HEK293 (cell line): ENCODE results near the gene SPA17.

Experiments used
- CTCF ChIA-PET: fragments of 350-600 bp; formaldehyde crosslinking; extraction: SDS; loops from one replicate; lab custom pipeline; 2021; ENCODE audit warnings: antibody characterized with exemption; lab: Yijun Ruan, JAX
- POLR2A ChIA-PET: fragments of 300-600 bp; formaldehyde crosslinking; extraction: SDS; loops from one replicate; lab custom pipeline; 2020; ENCODE audit warnings: antibody characterized with exemption, inconsistent platforms; lab: Yijun Ruan, JAX
- H3K27ac ChIP-seq: fragments of 200-500 bp; sonication (Bioruptor generic); 2 replicates; pipeline ENCODE4 v1.5.1; 2014; ENCODE audit warnings: low read depth, low read length, control low read depth, inconsistent platforms; ENCODE audit errors: extremely low read depth
- H3K36me3 ChIP-seq, 2 experiments: fragments of 200-500 bp in 1 of 2; sonication (Bioruptor generic) in 1 of 2; 1 replicate in 1 of 2; 2 replicates in 1 of 2; pipeline ENCODE4 v1.5.1; 2014 to 2017; ENCODE audit warnings: inconsistent platforms in 2 of 2, low read length in 2 of 2; ENCODE audit not compliant: control insufficient read depth in 2 of 2, insufficient read depth in 1 of 2
- H3K4me1 ChIP-seq: fragments of 200-500 bp; sonication (Bioruptor generic); 2 replicates; pipeline ENCODE4 v1.5.1; 2014; ENCODE audit warnings: mild to moderate bottlenecking, low read length, inconsistent platforms; ENCODE audit not compliant: control insufficient read depth, insufficient read depth
- H3K4me3 ChIP-seq: 2 replicates; pipeline ENCODE4 v1.5.1; 2011; ENCODE audit warnings: low read depth, mild to moderate bottlenecking, control low read depth, low read length, moderate library complexity
- H3K9me3 ChIP-seq: fragments of 200-500 bp; sonication (Bioruptor generic); 2 replicates; pipeline ENCODE4 v1.5.1; 2014; ENCODE audit warnings: low read depth, low read length, inconsistent platforms; ENCODE audit not compliant: control insufficient read depth, insufficient read depth
- EGR2 ChIP-seq: fragments of 450-650 bp; formaldehyde crosslinking; IDR thresholded peaks from 2 replicates; pipeline ENCODE4 v1.5.1; 2016; ENCODE audit warnings: low read depth, missing biosample characterization, missing genetic modification characterization
- FEZF1 ChIP-seq: fragments of 450-650 bp; formaldehyde crosslinking; IDR thresholded peaks from 2 replicates; pipeline ENCODE4 v1.5.1; 2016; ENCODE audit warnings: missing biosample characterization, missing genetic modification characterization
- GLI2 ChIP-seq: fragments of 450-650 bp; formaldehyde crosslinking; IDR thresholded peaks from 2 replicates; pipeline ENCODE4; 2017; ENCODE audit warnings: missing biosample characterization, missing genetic modification characterization, low read depth, borderline replicate concordance
- GLIS1 ChIP-seq: fragments of 450-650 bp; formaldehyde crosslinking; IDR thresholded peaks from 2 replicates; pipeline ENCODE4 v1.5.1; 2016; ENCODE audit warnings: missing biosample characterization, missing genetic modification characterization
- SP3 ChIP-seq: fragments of 450-650 bp; formaldehyde crosslinking; IDR thresholded peaks from 2 replicates; pipeline ENCODE4 v1.5.1; 2016; ENCODE audit warnings: missing biosample characterization, missing genetic modification characterization
- ZBTB7A ChIP-seq: fragments of 450-650 bp; formaldehyde crosslinking; IDR thresholded peaks from 2 replicates; pipeline ENCODE4 v1.5.1; 2016; ENCODE audit warnings: low read depth, missing biosample characterization, missing genetic modification characterization
- ZBTB8A ChIP-seq: fragments of 450-650 bp; formaldehyde crosslinking; IDR thresholded peaks from 2 replicates; pipeline ENCODE4 v1.5.1; 2016; ENCODE audit warnings: missing biosample characterization, missing genetic modification characterization
- ZNF133 ChIP-seq: fragments of 450-650 bp; formaldehyde crosslinking; IDR thresholded peaks from 2 replicates; pipeline ENCODE4 v1.5.1; 2016; ENCODE audit warnings: missing biosample characterization, missing genetic modification characterization
- ZNF146 ChIP-seq: fragments of 450-650 bp; formaldehyde crosslinking; IDR thresholded peaks from 2 replicates; pipeline ENCODE4 v1.5.1; 2016; ENCODE audit warnings: missing biosample characterization, missing genetic modification characterization
- ZNF155 ChIP-seq: fragments of 450-650 bp; formaldehyde crosslinking; IDR thresholded peaks from 2 replicates; pipeline ENCODE4 v1.5.1; 2016; ENCODE audit warnings: missing biosample characterization, missing genetic modification characterization
- ZNF2 ChIP-seq: fragments of 450-650 bp; formaldehyde crosslinking; IDR thresholded peaks from 2 replicates; pipeline ENCODE4 v1.5.1; 2016; ENCODE audit warnings: missing biosample characterization, missing genetic modification characterization
- ZNF221 ChIP-seq: fragments of 450-650 bp; formaldehyde crosslinking; IDR thresholded peaks from 2 replicates; pipeline ENCODE4 v1.5.1; 2017; ENCODE audit warnings: missing biosample characterization, missing genetic modification characterization, borderline replicate concordance
- ZNF223 ChIP-seq: fragments of 450-650 bp; formaldehyde crosslinking; IDR thresholded peaks from 2 replicates; pipeline ENCODE4 v1.5.1; 2016; ENCODE audit warnings: missing biosample characterization, missing genetic modification characterization
- ZNF239 ChIP-seq: fragments of 450-650 bp; formaldehyde crosslinking; IDR thresholded peaks from 2 replicates; pipeline ENCODE4 v1.5.1; 2016; ENCODE audit warnings: missing biosample characterization, missing genetic modification characterization
- ZNF292 ChIP-seq: fragments of 450-650 bp; formaldehyde crosslinking; IDR thresholded peaks from 2 replicates; pipeline ENCODE4 v1.5.1; 2016; ENCODE audit warnings: low read depth, missing biosample characterization, missing genetic modification characterization, borderline replicate concordance
- ZNF341 ChIP-seq: fragments of 450-650 bp; formaldehyde crosslinking; IDR thresholded peaks from 2 replicates; pipeline ENCODE4; 2016; ENCODE audit warnings: low read depth, missing biosample characterization, missing genetic modification characterization
- ZNF426 ChIP-seq: fragments of 450-650 bp; formaldehyde crosslinking; IDR thresholded peaks from 2 replicates; pipeline ENCODE4 v1.5.1; 2017; ENCODE audit warnings: missing biosample characterization, missing genetic modification characterization, mild to moderate bottlenecking, inconsistent platforms, moderate library complexity
- ZNF548 ChIP-seq: fragments of 450-650 bp; formaldehyde crosslinking; IDR thresholded peaks from 2 replicates; pipeline ENCODE4 v1.5.1; 2016; ENCODE audit warnings: missing biosample characterization, missing genetic modification characterization
- ZNF600 ChIP-seq: fragments of 450-650 bp; formaldehyde crosslinking; IDR thresholded peaks from 2 replicates; pipeline ENCODE4 v1.5.1; 2016; ENCODE audit warnings: missing biosample characterization, missing genetic modification characterization
- ZNF624 ChIP-seq: fragments of 450-650 bp; formaldehyde crosslinking; IDR thresholded peaks from 2 replicates; pipeline ENCODE4 v1.5.1; 2017; ENCODE audit warnings: missing biosample characterization, missing genetic modification characterization
- ZNF677 ChIP-seq: fragments of 450-650 bp; IDR thresholded peaks from 2 replicates; pipeline ENCODE4 v1.5.0; 2018; ENCODE audit warnings: missing biosample characterization, mild to moderate bottlenecking, missing genetic modification characterization, moderate library complexity
- ZNF768 ChIP-seq: fragments of 450-650 bp; formaldehyde crosslinking; IDR thresholded peaks from 2 replicates; pipeline ENCODE4 v1.5.1; 2018; ENCODE audit warnings: missing biosample characterization, mild to moderate bottlenecking, missing genetic modification characterization
- ZSCAN16 ChIP-seq: fragments of 450-650 bp; formaldehyde crosslinking; IDR thresholded peaks from 2 replicates; pipeline ENCODE4 v1.5.1; 2016; ENCODE audit warnings: missing biosample characterization, missing genetic modification characterization
- ZSCAN18 ChIP-seq: fragments of 450-650 bp; formaldehyde crosslinking; IDR thresholded peaks from 2 replicates; pipeline ENCODE4 v1.5.1; 2016; ENCODE audit warnings: missing biosample characterization, missing genetic modification characterization
- ZXDB ChIP-seq: fragments of 450-650 bp; formaldehyde crosslinking; IDR thresholded peaks from 2 replicates; pipeline ENCODE4 v1.5.1; 2016; ENCODE audit warnings: missing biosample characterization, missing genetic modification characterization
- TF ChIP-seq, protein P1 (sequence below): fragments of 450-650 bp; formaldehyde crosslinking; IDR thresholded peaks from 2 replicates; pipeline ENCODE4 v1.5.1; 2016; ENCODE audit warnings: missing biosample characterization, missing genetic modification characterization
- TF ChIP-seq, protein P2 (sequence below): fragments of 450-650 bp; formaldehyde crosslinking; optimal IDR thresholded peaks from 2 replicates; pipeline ENCODE3; 2016; ENCODE audit warnings: missing biosample characterization, mild to moderate bottlenecking, missing genetic modification characterization
- TF ChIP-seq, protein P3 (sequence below): fragments of 450-650 bp; formaldehyde crosslinking; IDR thresholded peaks from 2 replicates; pipeline ENCODE4 v1.5.1; 2016; ENCODE audit warnings: missing biosample characterization, missing genetic modification characterization
- TF ChIP-seq, protein P4 (sequence below): fragments of 450-650 bp; formaldehyde crosslinking; IDR thresholded peaks from 2 replicates; pipeline ENCODE4 v1.5.1; 2016; ENCODE audit warnings: missing biosample characterization, missing genetic modification characterization

SPA17 gene

GRCh38 chr11:124725719-124726105, 52.0 kb downstream of the SPA17 start:
- no peak overlapping the region for H3K27ac ChIP-seq
- H3K4me3 ChIP-seq = no peak overlapping the region
- POLR2A ChIA-PET = no interaction called here
- H3K9me3 ChIP-seq = no peaks in the 10 kb centered on the region
- H3K4me1 ChIP-seq = peaks cover 3% of the 10 kb centered on the region; the same call in 1 of the 2 replicates
- no peaks in the 10 kb centered on the region for H3K36me3 ChIP-seq
- CTCF ChIA-PET = interaction anchor here (0.5 kb wide), 1 partner anchor 141 kb away, joined by 4 read pairs; no protein-coding TSS in a partner anchor
- TF ChIP-seq ZNF221 (tag by site-specific recombination) (no peak), ZBTB8A (no peak), ZNF223 (tag by site-specific recombination) (no peak), EGR2 (tag by site-specific recombination) (no peak), ZXDB (tag by site-specific recombination) (no peak), GLIS1 (tag by site-specific recombination) (no peak), ZNF146 (tag by site-specific recombination) (no peak), ZNF341 (tag by site-specific recombination) (no peak), ZNF677 (no peak), ZNF292 (tag by site-specific recombination) (no peak), ZNF600 (no peak), ZNF133 (no peak), FEZF1 (tag by site-specific recombination) (no peak), ZNF768 (tag by site-specific recombination) (no peak), SP3 (tag by site-specific recombination) (no peak), ZNF426 (tag by site-specific recombination) (no peak), ZNF2 (no peak), ZSCAN18 (tag by site-specific recombination) (no peak)
- TF ChIP-seq, protein P1, sequence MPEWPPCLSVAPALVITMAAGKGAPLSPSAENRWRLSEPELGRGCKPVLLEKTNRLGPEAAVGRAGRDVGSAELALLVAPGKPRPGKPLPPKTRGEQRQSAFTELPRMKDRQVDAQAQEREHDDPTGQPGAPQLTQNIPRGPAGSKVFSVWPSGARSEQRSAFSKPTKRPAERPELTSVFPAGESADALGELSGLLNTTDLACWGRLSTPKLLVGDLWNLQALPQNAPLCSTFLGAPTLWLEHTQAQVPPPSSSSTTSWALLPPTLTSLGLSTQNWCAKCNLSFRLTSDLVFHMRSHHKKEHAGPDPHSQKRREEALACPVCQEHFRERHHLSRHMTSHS (tag by site-specific recombination) = no peak
- TF ChIP-seq, protein P2, sequence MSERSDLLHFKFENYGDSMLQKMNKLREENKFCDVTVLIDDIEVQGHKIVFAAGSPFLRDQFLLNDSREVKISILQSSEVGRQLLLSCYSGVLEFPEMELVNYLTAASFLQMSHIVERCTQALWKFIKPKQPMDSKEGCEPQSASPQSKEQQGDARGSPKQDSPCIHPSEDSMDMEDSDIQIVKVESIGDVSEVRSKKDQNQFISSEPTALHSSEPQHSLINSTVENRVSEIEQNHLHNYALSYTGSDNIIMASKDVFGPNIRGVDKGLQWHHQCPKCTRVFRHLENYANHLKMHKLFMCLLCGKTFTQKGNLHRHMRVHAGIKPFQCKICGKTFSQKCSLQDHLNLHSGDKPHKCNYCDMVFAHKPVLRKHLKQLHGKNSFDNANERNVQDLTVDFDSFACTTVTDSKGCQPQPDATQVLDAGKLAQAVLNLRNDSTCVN (tag by site-specific recombination) = no peak

GRCh38 chr11:124727474-124727873, 53.8 kb downstream of the SPA17 start:
- no peaks in the 10 kb centered on the region for H3K36me3 ChIP-seq
- POLR2A ChIA-PET = no interaction called here
- CTCF ChIA-PET = no interaction called here
- no peak for TF ChIP-seq ZNF155 (tag by site-specific recombination)
- no peak for TF ChIP-seq ZNF624
- no peak for TF ChIP-seq GLI2 (tag by site-specific recombination)
- TF ChIP-seq, protein P3, sequence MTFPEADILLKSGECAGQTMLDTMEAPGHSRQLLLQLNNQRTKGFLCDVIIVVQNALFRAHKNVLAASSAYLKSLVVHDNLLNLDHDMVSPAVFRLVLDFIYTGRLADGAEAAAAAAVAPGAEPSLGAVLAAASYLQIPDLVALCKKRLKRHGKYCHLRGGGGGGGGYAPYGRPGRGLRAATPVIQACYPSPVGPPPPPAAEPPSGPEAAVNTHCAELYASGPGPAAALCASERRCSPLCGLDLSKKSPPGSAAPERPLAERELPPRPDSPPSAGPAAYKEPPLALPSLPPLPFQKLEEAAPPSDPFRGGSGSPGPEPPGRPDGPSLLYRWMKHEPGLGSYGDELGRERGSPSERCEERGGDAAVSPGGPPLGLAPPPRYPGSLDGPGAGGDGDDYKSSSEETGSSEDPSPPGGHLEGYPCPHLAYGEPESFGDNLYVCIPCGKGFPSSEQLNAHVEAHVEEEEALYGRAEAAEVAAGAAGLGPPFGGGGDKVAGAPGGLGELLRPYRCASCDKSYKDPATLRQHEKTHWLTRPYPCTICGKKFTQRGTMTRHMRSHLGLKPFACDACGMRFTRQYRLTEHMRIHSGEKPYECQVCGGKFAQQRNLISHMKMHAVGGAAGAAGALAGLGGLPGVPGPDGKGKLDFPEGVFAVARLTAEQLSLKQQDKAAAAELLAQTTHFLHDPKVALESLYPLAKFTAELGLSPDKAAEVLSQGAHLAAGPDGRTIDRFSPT (tag by site-specific recombination) = no peak
- TF ChIP-seq ZBTB7A (tag by site-specific recombination) = no peak
- TF ChIP-seq, protein P4, sequence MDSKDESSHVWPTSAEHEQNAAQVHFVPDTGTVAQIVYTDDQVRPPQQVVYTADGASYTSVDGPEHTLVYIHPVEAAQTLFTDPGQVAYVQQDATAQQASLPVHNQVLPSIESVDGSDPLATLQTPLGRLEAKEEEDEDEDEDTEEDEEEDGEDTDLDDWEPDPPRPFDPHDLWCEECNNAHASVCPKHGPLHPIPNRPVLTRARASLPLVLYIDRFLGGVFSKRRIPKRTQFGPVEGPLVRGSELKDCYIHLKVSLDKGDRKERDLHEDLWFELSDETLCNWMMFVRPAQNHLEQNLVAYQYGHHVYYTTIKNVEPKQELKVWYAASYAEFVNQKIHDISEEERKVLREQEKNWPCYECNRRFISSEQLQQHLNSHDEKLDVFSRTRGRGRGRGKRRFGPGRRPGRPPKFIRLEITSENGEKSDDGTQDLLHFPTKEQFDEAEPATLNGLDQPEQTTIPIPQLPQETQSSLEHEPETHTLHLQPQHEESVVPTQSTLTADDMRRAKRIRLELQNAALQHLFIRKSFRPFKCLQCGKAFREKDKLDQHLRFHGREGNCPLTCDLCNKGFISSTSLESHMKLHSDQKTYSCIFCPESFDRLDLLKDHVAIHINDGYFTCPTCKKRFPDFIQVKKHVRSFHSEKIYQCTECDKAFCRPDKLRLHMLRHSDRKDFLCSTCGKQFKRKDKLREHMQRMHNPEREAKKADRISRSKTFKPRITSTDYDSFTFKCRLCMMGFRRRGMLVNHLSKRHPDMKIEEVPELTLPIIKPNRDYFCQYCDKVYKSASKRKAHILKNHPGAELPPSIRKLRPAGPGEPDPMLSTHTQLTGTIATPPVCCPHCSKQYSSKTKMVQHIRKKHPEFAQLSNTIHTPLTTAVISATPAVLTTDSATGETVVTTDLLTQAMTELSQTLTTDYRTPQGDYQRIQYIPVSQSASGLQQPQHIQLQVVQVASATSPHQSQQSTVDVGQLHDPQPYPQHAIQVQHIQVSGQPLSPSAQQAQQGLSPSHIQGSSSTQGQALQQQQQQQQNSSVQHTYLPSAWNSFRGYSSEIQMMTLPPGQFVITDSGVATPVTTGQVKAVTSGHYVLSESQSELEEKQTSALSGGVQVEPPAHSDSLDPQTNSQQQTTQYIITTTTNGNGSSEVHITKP (tag by site-specific recombination) = no peak
- no peak for TF ChIP-seq ZNF548
- TF ChIP-seq ZSCAN16 (tag by site-specific recombination) = no peak
- TF ChIP-seq ZNF239 (tag by site-specific recombination) = no peak

More at GRCh38 chr11:124727474-124727873, 53.8 kb downstream of the SPA17 start:
- H3K4me3 ChIP-seq = no peak overlapping the region
- no peaks in the 10 kb centered on the region for H3K9me3 ChIP-seq
- H3K4me1 ChIP-seq = peaks cover 3% of the 10 kb centered on the region; the same call in 1 of the 2 replicates
- H3K27ac ChIP-seq = no peak overlapping the region
